AG04449 (cell line): ENCODE measurements around the gene MAPK11.

Experiments
- CTCF ChIA-PET: fragments of 350-600 bp; formaldehyde crosslinking; extraction: SDS; loops from one replicate; lab custom pipeline; 2021; ENCODE audit warnings: antibody characterized with exemption; lab: Yijun Ruan, JAX
- POLR2A ChIA-PET: fragments of 400-600, 350-600 bp; formaldehyde crosslinking; extraction: SDS; loops from one replicate; lab custom pipeline; 2020; ENCODE audit warnings: antibody characterized with exemption, inconsistent platforms; lab: Yijun Ruan, JAX
- DNase-seq: peaks from one replicate; pipeline ENCODE4 v3.0.0-alpha.2; 2010; ENCODE audit warnings: low read depth, low spot score
- H3K4me3 ChIP-seq: 2 replicates; pipeline ENCODE4 v1.5.1; 2011; ENCODE audit warnings: low read depth, mild to moderate bottlenecking, control low read depth, low read length
- TF ChIP-seq, protein P1 (sequence below): IDR thresholded peaks from one replicate; pipeline ENCODE4 v1.5.1; 2011; ENCODE audit warnings: mild to moderate bottlenecking, moderate library complexity, low read length, control low read depth, inconsistent platforms; ENCODE audit not compliant: insufficient read depth; ENCODE audit errors: missing control alignments

The MAPK11 gene

DNA sequence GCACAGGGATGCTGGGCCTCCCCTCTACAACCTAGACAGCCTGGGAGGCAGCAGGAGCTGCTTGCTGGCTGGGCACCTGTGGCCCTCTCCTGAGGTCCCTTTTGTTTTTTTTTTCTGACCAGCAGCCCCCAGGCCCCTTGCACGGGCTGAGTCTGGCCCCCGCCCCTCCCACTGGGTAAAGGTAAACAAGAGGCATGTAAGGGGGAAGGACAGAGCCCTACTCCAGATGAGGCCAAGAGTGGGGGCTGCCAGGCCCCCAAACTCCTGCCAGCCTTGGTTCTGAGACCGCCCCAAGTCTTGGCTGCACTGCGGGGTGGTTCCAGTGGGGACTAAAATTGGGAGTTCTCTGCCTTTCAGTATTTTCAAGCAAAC lies 28.1 kb upstream of the MAPK11 start:
- no peak overlapping the region for H3K4me3 ChIP-seq
- ChIA-PET CTCF (interaction anchor here (1.3 kb wide), 2 partner anchors 22 to 47 kb away, joined by 3 to 4 read pairs; no protein-coding TSS in a partner anchor), POLR2A (no interaction called here)
- TF ChIP-seq, protein P1, sequence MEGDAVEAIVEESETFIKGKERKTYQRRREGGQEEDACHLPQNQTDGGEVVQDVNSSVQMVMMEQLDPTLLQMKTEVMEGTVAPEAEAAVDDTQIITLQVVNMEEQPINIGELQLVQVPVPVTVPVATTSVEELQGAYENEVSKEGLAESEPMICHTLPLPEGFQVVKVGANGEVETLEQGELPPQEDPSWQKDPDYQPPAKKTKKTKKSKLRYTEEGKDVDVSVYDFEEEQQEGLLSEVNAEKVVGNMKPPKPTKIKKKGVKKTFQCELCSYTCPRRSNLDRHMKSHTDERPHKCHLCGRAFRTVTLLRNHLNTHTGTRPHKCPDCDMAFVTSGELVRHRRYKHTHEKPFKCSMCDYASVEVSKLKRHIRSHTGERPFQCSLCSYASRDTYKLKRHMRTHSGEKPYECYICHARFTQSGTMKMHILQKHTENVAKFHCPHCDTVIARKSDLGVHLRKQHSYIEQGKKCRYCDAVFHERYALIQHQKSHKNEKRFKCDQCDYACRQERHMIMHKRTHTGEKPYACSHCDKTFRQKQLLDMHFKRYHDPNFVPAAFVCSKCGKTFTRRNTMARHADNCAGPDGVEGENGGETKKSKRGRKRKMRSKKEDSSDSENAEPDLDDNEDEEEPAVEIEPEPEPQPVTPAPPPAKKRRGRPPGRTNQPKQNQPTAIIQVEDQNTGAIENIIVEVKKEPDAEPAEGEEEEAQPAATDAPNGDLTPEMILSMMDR, result no peak
- DNase-seq, result no peak

DNA sequence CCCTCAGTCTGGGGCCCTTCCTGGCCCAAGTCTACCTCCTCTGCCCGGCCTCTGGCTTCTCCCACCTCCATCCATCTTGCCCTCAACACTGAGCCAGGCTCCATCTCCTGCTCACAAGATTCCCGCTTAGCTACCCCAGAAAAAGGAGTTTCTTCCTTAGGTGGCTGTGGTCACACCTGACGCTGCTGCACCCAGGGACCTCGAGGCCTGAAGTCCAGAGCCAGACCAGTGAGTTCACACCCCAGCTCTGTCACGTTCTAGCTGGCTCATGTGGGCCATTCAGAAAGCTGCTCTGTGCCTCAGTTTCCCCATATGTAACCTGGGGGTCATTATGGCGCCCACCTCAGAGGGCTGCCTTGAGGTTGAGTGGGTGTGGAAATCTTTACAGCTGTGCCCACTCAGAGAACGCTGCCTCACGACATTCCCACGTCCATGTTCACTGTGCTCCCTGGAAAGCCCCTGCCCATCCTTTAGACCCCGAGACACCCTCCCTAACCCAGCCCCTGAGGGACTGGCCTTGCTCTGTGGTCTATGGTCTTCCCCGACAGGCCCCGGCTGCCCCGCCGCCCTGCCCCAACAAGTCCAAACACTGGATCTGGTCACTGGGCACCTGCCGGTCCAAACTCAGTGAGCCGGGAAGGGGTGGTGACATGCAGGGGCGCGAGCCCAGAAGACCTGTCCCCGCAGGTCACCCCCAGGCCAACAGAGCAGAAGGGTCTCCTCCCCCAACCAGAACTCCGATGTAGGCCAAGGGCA lies 27.5 kb upstream of the MAPK11 start:
- no peak overlapping the region for H3K4me3 ChIP-seq
- ChIA-PET CTCF (interaction anchor here (1.3 to 1.9 kb wide), 2 partner anchors 21 to 29 kb away, joined by 3 to 7 read pairs; no protein-coding TSS in a partner anchor), POLR2A (no interaction called here)
- no peak for DNase-seq
- TF ChIP-seq, protein P1, result no peak

DNA sequence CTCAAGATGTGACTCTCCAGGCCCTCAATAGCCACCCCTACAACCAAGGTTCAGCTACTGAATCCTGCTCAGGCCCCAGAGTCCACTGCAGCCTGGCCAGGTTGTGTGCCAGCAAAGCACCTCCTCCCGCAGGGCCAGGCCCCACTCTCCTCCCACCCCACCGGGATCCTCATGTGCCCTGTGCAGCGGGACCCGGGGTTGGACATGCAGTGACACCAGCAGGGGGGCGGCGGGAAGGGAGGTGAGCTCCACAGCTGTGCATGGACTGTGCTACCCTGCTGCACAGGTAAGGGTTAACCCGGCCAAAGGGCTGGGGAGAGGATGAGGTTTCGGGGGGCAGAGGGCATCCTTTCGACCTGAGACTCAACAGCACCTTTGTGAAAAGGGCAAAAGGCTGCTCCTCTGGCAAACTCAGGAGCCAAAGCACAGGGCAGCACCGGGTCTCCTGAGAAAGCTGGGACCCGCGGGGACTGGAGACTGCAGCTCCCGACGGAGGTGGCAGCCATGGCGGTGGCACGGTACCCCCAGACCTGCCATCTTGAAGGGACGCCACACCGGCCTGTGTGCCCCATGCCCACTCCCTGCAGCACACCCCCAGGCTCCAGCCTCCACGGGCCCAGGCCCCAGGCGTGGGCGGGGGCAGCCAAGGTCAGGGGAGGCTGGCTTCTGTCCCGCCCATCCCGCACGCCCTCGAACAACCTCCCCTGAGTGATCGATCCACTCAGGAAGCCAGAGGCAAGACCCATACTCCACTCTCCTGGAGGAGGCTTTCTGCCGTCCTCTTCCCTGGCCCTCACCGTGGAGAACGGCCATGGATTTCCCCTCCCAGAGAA lies 26.7 kb upstream of the MAPK11 start:
- POLR2A ChIA-PET, result interaction anchor here (0.8 kb wide), 2 partner anchors 9 to 10 kb away, joined by 3 to 5 read pairs; partner anchors contain the start of gene PLXNB2
- no peak overlapping the region for H3K4me3 ChIP-seq
- CTCF ChIA-PET, result interaction anchor here (0.7 to 1.9 kb wide), 4 partner anchors 18 to 44 kb away, joined by 3 to 7 read pairs (median 3); no protein-coding TSS in a partner anchor
- no peak for DNase-seq
- TF ChIP-seq, protein P1, result no peak

DNA sequence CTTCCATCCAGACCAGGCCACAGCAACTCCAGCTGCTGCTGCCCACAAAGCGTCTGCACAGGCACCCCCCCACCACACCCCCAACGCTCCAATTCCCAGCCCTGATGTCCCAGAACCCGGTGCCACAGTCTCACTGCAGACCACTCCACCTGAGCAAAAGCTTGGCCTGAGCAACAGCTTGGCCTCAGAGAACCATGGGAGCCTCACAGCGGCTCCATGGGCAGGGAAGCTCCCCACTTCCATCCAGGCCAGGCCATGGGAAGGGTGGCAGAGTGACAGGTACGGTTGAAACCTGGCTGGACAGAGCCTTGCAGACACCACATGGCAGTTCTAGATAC lies 24.1 kb upstream of the MAPK11 start:
- H3K4me3 ChIP-seq, result no peak overlapping the region
- TF ChIP-seq, protein P1, result no peak
- ChIA-PET POLR2A (interaction anchor here (0.7 to 3.5 kb wide), 4 partner anchors 11 to 48 kb away, joined by 3 to 43 read pairs (median 4); partner anchors contain the start of genes HDAC10 and PLXNB2), CTCF (interaction anchor here (0.9 to 2.8 kb wide), 9 partner anchors 9 to 47 kb away, joined by 3 to 13 read pairs (median 6); partner anchors contain the start of gene DENND6B)
- DNase-seq, result no peak

DNA sequence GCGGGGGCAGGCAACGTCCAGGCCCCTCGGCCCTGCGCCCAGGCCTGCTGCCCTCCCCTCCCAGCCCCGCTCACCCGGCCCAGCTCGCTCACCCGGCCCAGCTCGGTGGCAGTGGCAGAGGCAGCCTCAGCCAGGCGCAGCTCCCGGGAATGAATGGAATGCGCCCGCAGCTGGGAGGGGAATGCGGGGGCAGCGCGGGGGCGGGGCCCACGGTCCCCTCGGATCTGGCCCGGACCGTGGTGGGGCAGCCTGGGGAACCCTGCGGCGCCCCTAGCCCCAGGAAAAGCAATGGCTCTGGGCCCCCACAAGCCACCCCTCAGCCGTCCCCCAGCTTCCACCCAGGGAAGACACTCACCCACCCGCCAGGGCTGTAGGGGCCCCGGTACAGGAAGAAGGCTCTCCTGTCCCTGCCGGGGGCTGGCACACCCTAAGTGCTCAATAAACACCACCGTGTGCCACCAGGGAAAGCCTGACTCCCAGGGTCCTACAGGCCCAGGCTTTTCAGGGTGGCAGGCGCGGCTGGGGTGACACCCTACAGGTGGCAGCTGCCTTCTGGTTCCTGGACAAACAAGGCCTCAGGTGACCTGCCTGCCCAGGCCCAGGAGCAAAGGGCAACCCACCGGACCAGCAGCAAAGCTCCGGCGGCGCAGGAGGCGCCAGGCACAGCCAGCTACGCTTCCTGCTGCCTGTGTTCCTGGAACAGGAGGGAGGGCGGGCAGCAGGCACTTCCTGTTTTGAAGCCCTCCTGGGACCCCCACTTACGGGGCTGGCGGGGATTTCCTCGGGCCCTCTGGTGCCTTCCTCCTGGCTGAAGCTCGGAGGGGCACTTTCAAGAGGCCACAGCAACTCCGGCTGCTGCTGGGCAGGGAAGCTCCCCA lies 23.5 kb upstream of the MAPK11 start:
- CTCF ChIA-PET, result interaction anchor here (0.9 to 2.8 kb wide), 9 partner anchors 9 to 48 kb away, joined by 3 to 13 read pairs (median 6); partner anchors contain the start of gene DENND6B
- POLR2A ChIA-PET, result interaction anchor here (0.7 to 3.5 kb wide), 6 partner anchors 9 to 48 kb away, joined by 3 to 43 read pairs (median 4); partner anchors contain the start of genes HDAC10 and PLXNB2
- peak overlapping the region; percentile 50 for H3K4me3 ChIP-seq
- no peak for DNase-seq
- TF ChIP-seq, protein P1, result no peak
